DMS79 treated with DMSO at 0.1 percent for 48 hours (cell line): ENCODE measurements around the gene UNC5A.

Source experiments
- DNase-seq: peaks from one replicate; lab custom pipeline; 2025; lab: John Stamatoyannopoulos, UW

UNC5A gene

GRCh38 chr5:176899296-176899891 lies 89.0 kb downstream of the UNC5A start, which contains the start of gene HK3:
HK3 (minus strand) TSS chr5:176899346; CDS start chr5:176896159, 3,187 bp downstream.
- peak; percentile 1 for DNase-seq

GRCh38 chr5:176899946-176900779 lies 89.8 kb downstream of the UNC5A start:
- DNase-seq: no peak

- no peak for DNase-seq
Measured at GRCh38 chr5:176900780-176901204, 90.4 kb downstream of the UNC5A start.

GRCh38 chr5:176901260-176902101 lies 91.1 kb downstream of the UNC5A start:
- no peak for DNase-seq

- DNase-seq: no peak
Measured at GRCh38 chr5:176902102-176902814, 91.9 kb downstream of the UNC5A start.

- no peak for DNase-seq
Measured at GRCh38 chr5:176902911-176903664, 92.7 kb downstream of the UNC5A start.

- DNase-seq: no peak
Measured at GRCh38 chr5:176904276-176904675, 93.9 kb downstream of the UNC5A start.

GRCh38 chr5:176906126-176906525 lies 95.8 kb downstream of the UNC5A start:
- no peak for DNase-seq

- no peak for DNase-seq
Measured at GRCh38 chr5:176906796-176907195, 96.4 kb downstream of the UNC5A start.

GRCh38 chr5:176908675-176909368 lies 98.5 kb downstream of the UNC5A start:
- no peak for DNase-seq

GRCh38 chr5:176912115-176912514 lies 101.8 kb downstream of the UNC5A start:
- no peak for DNase-seq

- DNase-seq: peak; percentile 46
Measured at GRCh38 chr5:176915906-176916305, 105.5 kb downstream of the UNC5A start.

- no peak for DNase-seq
Measured at GRCh38 chr5:176916337-176916736, 106.0 kb downstream of the UNC5A start.

- DNase-seq: no peak
Measured at GRCh38 chr5:176918613-176919012, 108.3 kb downstream of the UNC5A start.

- no peak for DNase-seq
Measured at GRCh38 chr5:176921714-176922113, 111.4 kb downstream of the UNC5A start.

GRCh38 chr5:176922817-176923216 lies 112.5 kb downstream of the UNC5A start:
- no peak for DNase-seq

- DNase-seq: no peak
Measured at GRCh38 chr5:176927562-176927961, 117.2 kb downstream of the UNC5A start.

GRCh38 chr5:176929654-176930053 lies 119.3 kb downstream of the UNC5A start:
- no peak for DNase-seq
